Measurements from ENCODE around the gene TH.

TH gene

GRCh38 chr11:2140411-2141400, 30.9 kb downstream of the TH start:
- Histone ChIP-seq H3K27ac (ENCODE audit: low read length) (no peak overlapping the region), H3K4me3 (ENCODE audit: low read depth in 1 of 2, low read length in 2 of 2) (no peak overlapping the region), H3K36me3 (ENCODE audit: control insufficient read depth in 1 of 2, insufficient read depth in 2 of 2, low read length in 2 of 2) (no peaks in the 10 kb centered on the region), H3K27me3 (ENCODE audit: low read depth, low read length) (peaks cover 41% of the 10 kb centered on the region), H3K4me1 (ENCODE audit: control insufficient read depth in 1 of 2, insufficient read depth in 2 of 2, low read length in 2 of 2) (peaks cover 0 to 37% of the 10 kb centered on the region in 2 donors), H3K9me3 (ENCODE audit: control insufficient read depth in 1 of 2, low read length in 2 of 2) (no peaks in the 10 kb centered on the region)

- Histone ChIP-seq H3K9me3 (ENCODE audit: control insufficient read depth in 1 of 2, low read length in 2 of 2) (no peaks in the 10 kb centered on the region), H3K36me3 (ENCODE audit: control insufficient read depth in 1 of 2, insufficient read depth in 2 of 2, low read length in 2 of 2) (no peaks in the 10 kb centered on the region), H3K27me3 (ENCODE audit: low read depth, low read length) (peaks cover 32% of the 10 kb centered on the region), H3K27ac (ENCODE audit: low read length) (no peak overlapping the region), H3K4me3 (ENCODE audit: low read depth in 1 of 2, low read length in 2 of 2) (no peak overlapping the region), H3K4me1 (ENCODE audit: control insufficient read depth in 1 of 2, insufficient read depth in 2 of 2, low read length in 2 of 2) (peaks cover 0 to 37% of the 10 kb centered on the region in 2 donors)
Observed at GRCh38 chr11:2139621-2140337, 31.8 kb downstream of the TH start.

GRCh38 chr11:2139123-2139521, 32.5 kb downstream of the TH start, which contains the start of gene IGF2:
TSS of gene IGF2 (minus strand) at chr11:2139389. CDS start at chr11:2135523, 3,866 bp downstream.
- Histone ChIP-seq H3K36me3 (ENCODE audit: control insufficient read depth in 1 of 2, insufficient read depth in 2 of 2, low read length in 2 of 2) (no peaks in the 10 kb centered on the region), H3K4me1 (ENCODE audit: control insufficient read depth in 1 of 2, insufficient read depth in 2 of 2, low read length in 2 of 2) (peaks cover 0 to 35% of the 10 kb centered on the region in 2 donors), H3K27ac (ENCODE audit: low read length) (no peak within 1 kb of the TSS), H3K9me3 (ENCODE audit: control insufficient read depth in 1 of 2, low read length in 2 of 2) (no peaks in the 10 kb centered on the region), H3K27me3 (ENCODE audit: low read depth, low read length) (peaks cover 26% of the 10 kb centered on the region), H3K4me3 (ENCODE audit: low read depth in 1 of 2, low read length in 2 of 2) (peak within 1 kb of the TSS in 1 of 2 donors; percentile 50)

- Histone ChIP-seq H3K4me1 (ENCODE audit: control insufficient read depth in 1 of 2, insufficient read depth in 2 of 2, low read length in 2 of 2) (peaks cover 0 to 30% of the 10 kb centered on the region in 2 donors), H3K36me3 (ENCODE audit: control insufficient read depth in 1 of 2, insufficient read depth in 2 of 2, low read length in 2 of 2) (no peaks in the 10 kb centered on the region), H3K9me3 (ENCODE audit: control insufficient read depth in 1 of 2, low read length in 2 of 2) (no peaks in the 10 kb centered on the region), H3K27ac (ENCODE audit: low read length) (no peak overlapping the region), H3K27me3 (ENCODE audit: low read depth, low read length) (peaks cover 26% of the 10 kb centered on the region), H3K4me3 (ENCODE audit: low read depth in 1 of 2, low read length in 2 of 2) (peak overlapping the region in 1 of 2 donors; percentile 50)
Observed at GRCh38 chr11:2138431-2139122, 33.0 kb downstream of the TH start.

GRCh38 chr11:2138068-2138430, 33.6 kb downstream of the TH start:
- Histone ChIP-seq H3K27ac (ENCODE audit: low read length) (no peak overlapping the region), H3K4me3 (ENCODE audit: low read depth in 1 of 2, low read length in 2 of 2) (peak overlapping the region in 1 of 2 donors; percentile 50), H3K27me3 (ENCODE audit: low read depth, low read length) (peaks cover 30% of the 10 kb centered on the region)

GRCh38 chr11:2137202-2138067, 34.2 kb downstream of the TH start:
- Histone ChIP-seq H3K9me3 (ENCODE audit: control insufficient read depth in 1 of 2, low read length in 2 of 2) (no peaks in the 10 kb centered on the region), H3K36me3 (ENCODE audit: control insufficient read depth in 1 of 2, insufficient read depth in 2 of 2, low read length in 2 of 2) (no peaks in the 10 kb centered on the region), H3K4me1 (ENCODE audit: control insufficient read depth in 1 of 2, insufficient read depth in 2 of 2, low read length in 2 of 2) (peaks cover 0 to 29% of the 10 kb centered on the region in 2 donors), H3K4me3 (ENCODE audit: low read depth in 1 of 2, low read length in 2 of 2) (peak overlapping the region in 1 of 2 donors; percentile 44), H3K27ac (ENCODE audit: low read length) (no peak overlapping the region), H3K27me3 (ENCODE audit: low read depth, low read length) (peaks cover 25% of the 10 kb centered on the region)

More at GRCh38 chr11:2138068-2138430, 33.6 kb downstream of the TH start:
- Histone ChIP-seq H3K4me1 (ENCODE audit: control insufficient read depth in 1 of 2, insufficient read depth in 2 of 2, low read length in 2 of 2) (peaks cover 0 to 29% of the 10 kb centered on the region in 2 donors), H3K9me3 (ENCODE audit: control insufficient read depth in 1 of 2, low read length in 2 of 2) (no peaks in the 10 kb centered on the region), H3K36me3 (ENCODE audit: control insufficient read depth in 1 of 2, insufficient read depth in 2 of 2, low read length in 2 of 2) (no peaks in the 10 kb centered on the region)

GRCh38 chr11:2136952-2137201, 34.7 kb downstream of the TH start:
- Histone ChIP-seq H3K4me3 (ENCODE audit: low read depth in 1 of 2, low read length in 2 of 2) (peak overlapping the region; percentile 7 to 44), H3K36me3 (ENCODE audit: control insufficient read depth in 1 of 2, insufficient read depth in 2 of 2, low read length in 2 of 2) (no peaks in the 10 kb centered on the region), H3K4me1 (ENCODE audit: control insufficient read depth in 1 of 2, insufficient read depth in 2 of 2, low read length in 2 of 2) (peaks cover 0 to 29% of the 10 kb centered on the region in 2 donors), H3K27me3 (ENCODE audit: low read depth, low read length) (peaks cover 21% of the 10 kb centered on the region), H3K9me3 (ENCODE audit: control insufficient read depth in 1 of 2, low read length in 2 of 2) (no peaks in the 10 kb centered on the region), H3K27ac (ENCODE audit: low read length) (no peak overlapping the region)

GRCh38 chr11:2136209-2136951, 35.2 kb downstream of the TH start:
- Histone ChIP-seq H3K27me3 (ENCODE audit: low read depth, low read length) (peaks cover 21% of the 10 kb centered on the region), H3K4me1 (ENCODE audit: control insufficient read depth in 1 of 2, insufficient read depth in 2 of 2, low read length in 2 of 2) (peaks cover 0 to 29% of the 10 kb centered on the region in 2 donors), H3K4me3 (ENCODE audit: low read depth in 1 of 2, low read length in 2 of 2) (peak overlapping the region; percentile 7 to 44), H3K9me3 (ENCODE audit: control insufficient read depth in 1 of 2, low read length in 2 of 2) (no peaks in the 10 kb centered on the region), H3K36me3 (ENCODE audit: control insufficient read depth in 1 of 2, insufficient read depth in 2 of 2, low read length in 2 of 2) (no peaks in the 10 kb centered on the region), H3K27ac (ENCODE audit: low read length) (no peak overlapping the region)

- Histone ChIP-seq H3K4me1 (ENCODE audit: control insufficient read depth in 1 of 2, insufficient read depth in 2 of 2, low read length in 2 of 2) (peaks cover 0 to 29% of the 10 kb centered on the region in 2 donors), H3K9me3 (ENCODE audit: control insufficient read depth in 1 of 2, low read length in 2 of 2) (no peaks in the 10 kb centered on the region), H3K36me3 (ENCODE audit: control insufficient read depth in 1 of 2, insufficient read depth in 2 of 2, low read length in 2 of 2) (no peaks in the 10 kb centered on the region), H3K27ac (ENCODE audit: low read length) (no peak overlapping the region), H3K4me3 (ENCODE audit: low read depth in 1 of 2, low read length in 2 of 2) (no peak overlapping the region), H3K27me3 (ENCODE audit: low read depth, low read length) (peaks cover 15% of the 10 kb centered on the region)
Observed at GRCh38 chr11:2135648-2136201, 35.9 kb downstream of the TH start.
